Epithelial cell of proximal tubule (primary cell): ENCODE data around the gene RTN4RL1. TPM values are rescaled to one million over a fixed set of nuclear protein-coding genes. Genes with fewer than 3 reads are reported as not detected.

Experiments
- DNase-seq: peaks from one replicate; pipeline ENCODE4 v3.0.0-alpha.2; 2011; ENCODE audit warnings: low read depth
- H3K4me3 ChIP-seq: 2 replicates; pipeline ENCODE4 v1.5.1; 2011; ENCODE audit warnings: low read depth, mild to moderate bottlenecking, low read length
- total RNA-seq: library from RNA; depleted of rRNA; stranded (reverse); fragments of >200 nt; gene quantifications from 2 replicates; pipeline ENCODE4 v1.2.3, GENCODE V29; 2015
- TF ChIP-seq, protein P1 (sequence below): conservative IDR thresholded peaks from 2 replicates; pipeline ENCODE4 v1.5.1; 2012; ENCODE audit warnings: low read depth, mild to moderate bottlenecking, low read length

Gene RTN4RL1
- total RNA-seq, 1 donor from 2014 or later: not detected

DNA sequence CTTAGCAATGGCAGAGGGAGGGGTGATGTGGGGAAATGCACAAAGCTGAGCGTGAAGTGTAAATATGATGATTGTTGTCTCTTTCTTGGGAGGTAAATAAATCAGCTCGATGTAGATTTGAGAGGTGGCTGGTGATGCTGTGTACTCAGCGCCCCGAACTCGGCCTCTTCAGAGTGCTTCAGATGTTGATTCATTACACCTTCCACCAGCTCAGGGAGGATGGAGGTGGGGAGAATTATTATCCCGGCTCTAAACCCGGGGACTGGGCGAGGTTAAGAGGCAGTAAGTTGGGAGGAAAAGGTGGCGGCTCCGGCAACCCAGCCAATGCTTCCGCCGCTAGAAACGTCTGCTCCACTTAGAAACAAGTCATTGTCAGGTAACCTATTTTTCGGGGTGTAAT lies 108.8 kb downstream of the RTN4RL1 start:
- TF ChIP-seq, protein P1, sequence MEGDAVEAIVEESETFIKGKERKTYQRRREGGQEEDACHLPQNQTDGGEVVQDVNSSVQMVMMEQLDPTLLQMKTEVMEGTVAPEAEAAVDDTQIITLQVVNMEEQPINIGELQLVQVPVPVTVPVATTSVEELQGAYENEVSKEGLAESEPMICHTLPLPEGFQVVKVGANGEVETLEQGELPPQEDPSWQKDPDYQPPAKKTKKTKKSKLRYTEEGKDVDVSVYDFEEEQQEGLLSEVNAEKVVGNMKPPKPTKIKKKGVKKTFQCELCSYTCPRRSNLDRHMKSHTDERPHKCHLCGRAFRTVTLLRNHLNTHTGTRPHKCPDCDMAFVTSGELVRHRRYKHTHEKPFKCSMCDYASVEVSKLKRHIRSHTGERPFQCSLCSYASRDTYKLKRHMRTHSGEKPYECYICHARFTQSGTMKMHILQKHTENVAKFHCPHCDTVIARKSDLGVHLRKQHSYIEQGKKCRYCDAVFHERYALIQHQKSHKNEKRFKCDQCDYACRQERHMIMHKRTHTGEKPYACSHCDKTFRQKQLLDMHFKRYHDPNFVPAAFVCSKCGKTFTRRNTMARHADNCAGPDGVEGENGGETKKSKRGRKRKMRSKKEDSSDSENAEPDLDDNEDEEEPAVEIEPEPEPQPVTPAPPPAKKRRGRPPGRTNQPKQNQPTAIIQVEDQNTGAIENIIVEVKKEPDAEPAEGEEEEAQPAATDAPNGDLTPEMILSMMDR: no peak
- DNase-seq: no peak
- H3K4me3 ChIP-seq: no peak overlapping the region

DNA sequence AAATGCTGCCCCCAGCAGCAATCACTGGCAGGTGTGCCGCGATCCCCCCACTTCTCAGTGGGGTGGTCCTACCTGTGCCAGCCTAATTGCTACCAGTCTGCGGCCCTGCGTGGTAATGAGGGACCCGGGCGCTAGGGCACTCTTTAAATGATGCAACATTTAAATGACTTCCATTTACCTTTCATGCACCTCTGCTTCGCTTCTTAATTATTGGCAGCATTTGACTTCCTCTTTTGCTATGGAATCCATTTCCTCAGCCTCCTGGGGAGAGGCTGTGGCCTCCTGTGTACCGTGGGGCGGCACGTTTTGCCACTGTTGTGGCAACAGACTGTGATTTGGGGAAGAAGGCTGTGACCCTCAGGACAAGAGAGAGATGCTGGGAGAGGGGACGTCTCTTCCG lies 109.2 kb downstream of the RTN4RL1 start:
- TF ChIP-seq, protein P1: no peak
- no peak for DNase-seq
- no peak overlapping the region for H3K4me3 ChIP-seq

DNA sequence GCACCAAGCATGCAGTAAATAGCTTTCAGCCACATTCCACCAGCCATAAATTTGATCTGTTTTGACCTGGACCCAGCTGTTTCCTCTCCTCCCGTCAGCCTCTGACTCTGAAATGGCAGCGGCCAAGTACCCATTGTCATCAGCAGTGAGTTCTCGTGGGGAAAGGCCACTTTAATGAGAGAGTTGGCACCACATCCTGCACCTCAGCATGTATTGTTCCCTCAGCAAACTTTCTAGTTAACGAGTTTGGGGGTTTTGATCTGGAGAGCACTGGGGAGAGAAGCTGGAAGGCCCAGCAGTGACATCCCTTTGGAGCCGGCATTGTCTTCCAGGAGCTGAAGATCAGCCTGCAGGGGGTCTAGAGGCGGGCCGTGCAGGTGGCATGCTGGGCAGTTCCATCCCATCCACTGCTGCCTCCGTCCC lies 110.5 kb downstream of the RTN4RL1 start:
- no peak for DNase-seq
- TF ChIP-seq, protein P1: no peak
- H3K4me3 ChIP-seq: no peak overlapping the region

DNA sequence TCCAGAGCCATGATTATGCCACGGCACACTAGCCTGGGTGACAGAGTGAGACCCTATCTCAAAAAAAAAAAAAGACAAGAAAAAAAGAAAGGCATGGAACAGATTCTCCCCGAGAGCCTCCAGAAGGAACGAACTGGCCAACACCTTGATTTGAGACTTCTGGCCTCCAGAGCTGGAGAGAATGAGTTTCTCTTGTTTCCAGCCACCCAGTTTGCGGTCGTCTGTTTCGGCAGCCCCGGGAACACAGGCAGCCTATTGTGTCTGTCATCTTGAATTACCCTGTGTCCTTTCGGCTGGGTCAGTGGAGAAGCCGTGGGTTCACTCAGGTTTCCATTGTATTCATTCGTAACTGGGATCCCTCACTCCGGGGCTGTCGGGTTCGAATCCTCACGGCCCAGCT lies 111.4 kb downstream of the RTN4RL1 start:
- no peak for DNase-seq
- H3K4me3 ChIP-seq: no peak overlapping the region
- TF ChIP-seq, protein P1: no peak

DNA sequence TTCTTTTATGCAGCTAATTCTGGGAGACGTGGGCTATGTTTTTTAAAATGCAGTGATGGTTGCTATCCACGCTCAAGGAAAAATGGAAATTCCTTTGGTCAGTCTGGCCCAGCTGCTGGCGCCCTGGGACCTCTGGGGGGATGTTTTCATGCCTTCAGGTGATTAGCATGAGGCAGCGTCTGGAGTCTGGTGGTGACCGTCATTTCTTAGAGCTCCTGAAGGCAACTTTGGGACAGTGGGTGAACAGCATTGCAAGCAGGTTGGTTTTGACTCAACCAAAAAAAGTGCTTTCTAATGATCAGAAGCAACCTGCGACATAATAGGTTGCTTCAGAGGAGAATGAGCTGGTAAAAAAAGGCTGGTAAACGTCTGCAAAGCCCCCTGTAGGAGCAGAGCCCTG lies 113.0 kb downstream of the RTN4RL1 start:
- H3K4me3 ChIP-seq: no peak overlapping the region
- TF ChIP-seq, protein P1: no peak
- no peak for DNase-seq

DNA sequence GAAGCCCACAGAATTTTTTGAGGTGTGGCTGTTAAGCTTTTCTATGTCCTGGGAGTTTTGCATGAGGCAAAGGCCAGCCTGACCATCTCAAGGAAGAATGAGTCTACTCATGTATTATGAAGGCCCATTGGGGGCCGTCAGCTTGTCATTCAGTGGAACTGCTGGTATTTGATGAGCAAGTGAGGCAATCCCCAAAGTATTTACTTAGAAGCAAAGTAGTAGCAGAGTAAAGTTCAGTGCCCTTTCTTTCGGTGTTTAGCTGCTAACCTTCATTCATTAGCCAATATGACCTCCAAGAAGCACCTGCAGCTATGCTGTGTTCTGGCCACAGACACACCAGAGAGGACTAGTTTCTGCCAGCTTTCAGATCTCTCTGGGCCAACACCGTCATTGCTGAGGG lies 115.1 kb downstream of the RTN4RL1 start:
- TF ChIP-seq, protein P1: no peak
- DNase-seq: no peak
- H3K4me3 ChIP-seq: no peak overlapping the region

DNA sequence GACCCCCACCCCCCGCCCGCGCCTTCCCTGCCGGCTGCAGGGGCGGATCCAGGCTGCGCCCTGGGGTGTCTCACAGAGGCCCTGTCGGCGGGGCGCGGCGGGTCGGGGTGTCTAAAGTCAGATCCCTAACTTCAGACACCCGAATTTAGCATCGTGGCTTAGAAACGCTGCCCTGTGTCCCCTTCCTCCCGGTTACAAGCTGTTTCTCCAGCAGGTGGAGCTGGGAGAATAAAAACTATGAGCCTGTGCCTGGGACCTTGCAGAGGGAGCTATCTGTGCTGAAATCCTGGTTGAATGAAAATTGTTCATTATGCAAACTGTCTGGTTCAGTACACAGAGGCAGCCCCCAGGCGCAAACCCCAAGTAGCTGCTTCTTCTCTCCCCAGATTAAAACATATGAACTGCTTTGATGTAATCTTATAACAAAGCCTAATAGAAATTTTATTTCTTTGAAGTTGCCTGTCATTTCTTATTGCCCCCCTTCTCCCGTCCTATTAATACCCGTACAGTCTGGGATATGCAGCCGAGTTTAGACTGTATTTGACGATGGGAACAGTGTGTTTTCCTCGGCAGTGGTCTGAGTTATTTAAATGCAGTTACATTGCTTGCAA lies 116.3 kb downstream of the RTN4RL1 start:
- peak; percentile 20 for DNase-seq
- TF ChIP-seq, protein P1: peak; percentile 82
- H3K4me3 ChIP-seq: peak overlapping the region; percentile 2
